Activated gamma-delta T cell treated with Interleukin-2 at 50 U/mL for 16 hours (primary cell): Measurements from ENCODE around the gene CTNNA1.

ENCODE experiments used
- DNase-seq: peaks from one replicate; pipeline ENCODE4 v3.0.0-alpha.2; 2020

The CTNNA1 gene

GRCh38 chr5:138978080-138978479, 224.9 kb downstream of the CTNNA1 start:
- no peak for DNase-seq

GRCh38 chr5:138978581-138978980, 225.4 kb downstream of the CTNNA1 start:
- DNase-seq, result no peak

- peak; percentile 16 for DNase-seq
Observed at GRCh38 chr5:138979684-138980280, 226.6 kb downstream of the CTNNA1 start.

GRCh38 chr5:138980441-138980840, 227.2 kb downstream of the CTNNA1 start:
- DNase-seq, result no peak

- DNase-seq, result no peak
Observed at GRCh38 chr5:138981131-138981530, 227.9 kb downstream of the CTNNA1 start.

GRCh38 chr5:138981586-138981985, 228.4 kb downstream of the CTNNA1 start:
- DNase-seq, result peak; percentile 9

GRCh38 chr5:138983984-138984383, 230.8 kb downstream of the CTNNA1 start:
- no peak for DNase-seq
